H1 (cell line): ENCODE data around the gene RTCA. TPM values are rescaled to one million over a fixed set of nuclear protein-coding genes. Genes with fewer than 3 reads are reported as not detected.

ENCODE experiments used
- BRCA1 ChIP-seq: IDR thresholded peaks from 2 replicates; pipeline ENCODE4 v1.6.1; 2012; ENCODE audit warnings: low read depth, low read length, improper control_type of control experiment
- CHD1 ChIP-seq: IDR thresholded peaks from 2 replicates; pipeline ENCODE4 v1.6.1; 2012; ENCODE audit warnings: low read depth, low read length, improper control_type of control experiment
- HDAC6 ChIP-seq: IDR thresholded peaks from one replicate; pipeline ENCODE4 v1.7.1; 2012; ENCODE audit warnings: low read depth, mild to moderate bottlenecking, inconsistent platforms, low read length, moderate library complexity
- KDM1A ChIP-seq: fragments of 200-600, 300-600 bp; sonication (generic); IDR thresholded peaks from 2 replicates; pipeline ENCODE4 v1.7.1; 2016; ENCODE audit warnings: mild to moderate bottlenecking, low read length, borderline replicate concordance
- KDM5A ChIP-seq: fragments of 200-600 bp; IDR thresholded peaks from 2 replicates; pipeline ENCODE4 v1.7.1; 2012; ENCODE audit warnings: mild to moderate bottlenecking, low read length, inconsistent platforms, mixed read lengths
- RFX5 ChIP-seq: IDR thresholded peaks from 2 replicates; pipeline ENCODE4 v1.6.1; 2011; ENCODE audit warnings: low read depth, low read length, improper control_type of control experiment, borderline replicate concordance
- SP2 ChIP-seq: IDR thresholded peaks from 2 replicates; pipeline ENCODE4 v1.6.1; 2012; ENCODE audit warnings: mild to moderate bottlenecking, low read length, inconsistent platforms
- TAF7 ChIP-seq: optimal IDR thresholded peaks from 2 replicates; pipeline ENCODE3; 2011; ENCODE audit warnings: low read depth, mild to moderate bottlenecking, inconsistent platforms, low read length, moderate library complexity, borderline replicate concordance
- polyA plus RNA-seq, 7 experiments: library from polyadenylated mRNA; depleted of rRNA in 3 of 7; stranded (reverse) in 5 of 7; unstranded in 2 of 7; fragments of >200 nt in 5 of 7; fragments of 200-250 nt in 2 of 7; gene quantifications; 1 replicate in 5 of 7; 2 replicates in 1 of 7; 4 replicates in 1 of 7; pipeline versions ENCODE4 v1.2.1 to v1.2.3, GENCODE V29; 2011 to 2013; ENCODE audit warnings: missing spikeins in 2 of 7, mixed read lengths in 2 of 7
- total RNA-seq: library from RNA; stranded (reverse); fragmentation: NEBNext Ultra II Directional; extraction: Animal tissue kit (Norgen Biotek cat#: 25700); gene quantifications from 2 replicates; pipeline ENCODE4 v1.2.1, GENCODE V29; 2021
- TF ChIP-seq, protein P1 (sequence below): fragments of 300-600 bp; sonication (generic); IDR thresholded peaks from 2 replicates; pipeline ENCODE4 v1.7.1; 2012; ENCODE audit warnings: low read length, moderate library complexity, mild to moderate bottlenecking, inconsistent platforms; ENCODE audit not compliant: insufficient replicate concordance
- TF ChIP-seq, protein P2 (sequence below): IDR thresholded peaks from 2 replicates; pipeline ENCODE4 v1.6.1; 2012; ENCODE audit warnings: inconsistent platforms

RTCA gene
- total and polyA plus RNA-seq, 2 of the 8 experiments (the other 6 are each of a cell fraction or from before 2014, with no cell fraction given) = 13.8 to 31.6 TPM

DNA sequence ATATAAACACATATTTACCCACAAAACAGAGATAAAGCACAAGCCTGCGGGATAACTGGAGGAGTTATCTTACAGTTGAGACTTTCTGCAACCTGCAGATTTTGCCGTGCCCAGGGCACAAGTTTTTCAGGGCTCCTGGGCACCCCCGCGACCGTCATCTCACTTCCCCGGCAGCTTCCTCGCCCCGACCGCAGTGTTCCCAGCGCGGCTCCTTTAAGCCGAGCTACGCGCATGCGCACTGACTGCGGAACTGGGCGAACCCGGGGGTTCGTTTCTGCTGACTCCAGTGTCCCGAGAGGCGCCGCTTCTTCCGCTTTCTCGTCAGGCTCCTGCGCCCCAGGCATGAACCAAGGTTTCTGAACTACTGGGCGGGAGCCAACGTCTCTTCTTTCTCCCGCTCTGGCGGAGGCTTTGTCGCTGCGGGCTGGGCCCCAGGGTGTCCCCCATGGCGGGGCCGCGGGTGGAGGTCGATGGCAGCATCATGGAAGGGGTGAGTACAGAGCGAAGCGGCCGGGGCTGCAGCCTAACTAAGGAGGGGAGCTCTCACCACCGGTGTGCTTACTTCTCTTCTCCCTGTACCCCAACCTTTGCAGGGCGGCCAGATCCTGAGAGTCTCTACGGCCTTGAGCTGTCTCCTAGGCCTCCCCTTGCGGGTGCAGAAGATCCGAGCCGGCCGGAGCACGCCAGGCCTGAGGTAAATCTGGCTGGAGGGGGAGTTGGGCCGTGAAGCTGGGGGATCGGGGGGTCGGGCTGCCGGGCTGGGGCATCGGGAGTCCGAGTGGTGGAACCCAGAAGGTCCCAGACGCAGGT lies at the start of gene RTCA (continued):
- TF ChIP-seq, protein P1, sequence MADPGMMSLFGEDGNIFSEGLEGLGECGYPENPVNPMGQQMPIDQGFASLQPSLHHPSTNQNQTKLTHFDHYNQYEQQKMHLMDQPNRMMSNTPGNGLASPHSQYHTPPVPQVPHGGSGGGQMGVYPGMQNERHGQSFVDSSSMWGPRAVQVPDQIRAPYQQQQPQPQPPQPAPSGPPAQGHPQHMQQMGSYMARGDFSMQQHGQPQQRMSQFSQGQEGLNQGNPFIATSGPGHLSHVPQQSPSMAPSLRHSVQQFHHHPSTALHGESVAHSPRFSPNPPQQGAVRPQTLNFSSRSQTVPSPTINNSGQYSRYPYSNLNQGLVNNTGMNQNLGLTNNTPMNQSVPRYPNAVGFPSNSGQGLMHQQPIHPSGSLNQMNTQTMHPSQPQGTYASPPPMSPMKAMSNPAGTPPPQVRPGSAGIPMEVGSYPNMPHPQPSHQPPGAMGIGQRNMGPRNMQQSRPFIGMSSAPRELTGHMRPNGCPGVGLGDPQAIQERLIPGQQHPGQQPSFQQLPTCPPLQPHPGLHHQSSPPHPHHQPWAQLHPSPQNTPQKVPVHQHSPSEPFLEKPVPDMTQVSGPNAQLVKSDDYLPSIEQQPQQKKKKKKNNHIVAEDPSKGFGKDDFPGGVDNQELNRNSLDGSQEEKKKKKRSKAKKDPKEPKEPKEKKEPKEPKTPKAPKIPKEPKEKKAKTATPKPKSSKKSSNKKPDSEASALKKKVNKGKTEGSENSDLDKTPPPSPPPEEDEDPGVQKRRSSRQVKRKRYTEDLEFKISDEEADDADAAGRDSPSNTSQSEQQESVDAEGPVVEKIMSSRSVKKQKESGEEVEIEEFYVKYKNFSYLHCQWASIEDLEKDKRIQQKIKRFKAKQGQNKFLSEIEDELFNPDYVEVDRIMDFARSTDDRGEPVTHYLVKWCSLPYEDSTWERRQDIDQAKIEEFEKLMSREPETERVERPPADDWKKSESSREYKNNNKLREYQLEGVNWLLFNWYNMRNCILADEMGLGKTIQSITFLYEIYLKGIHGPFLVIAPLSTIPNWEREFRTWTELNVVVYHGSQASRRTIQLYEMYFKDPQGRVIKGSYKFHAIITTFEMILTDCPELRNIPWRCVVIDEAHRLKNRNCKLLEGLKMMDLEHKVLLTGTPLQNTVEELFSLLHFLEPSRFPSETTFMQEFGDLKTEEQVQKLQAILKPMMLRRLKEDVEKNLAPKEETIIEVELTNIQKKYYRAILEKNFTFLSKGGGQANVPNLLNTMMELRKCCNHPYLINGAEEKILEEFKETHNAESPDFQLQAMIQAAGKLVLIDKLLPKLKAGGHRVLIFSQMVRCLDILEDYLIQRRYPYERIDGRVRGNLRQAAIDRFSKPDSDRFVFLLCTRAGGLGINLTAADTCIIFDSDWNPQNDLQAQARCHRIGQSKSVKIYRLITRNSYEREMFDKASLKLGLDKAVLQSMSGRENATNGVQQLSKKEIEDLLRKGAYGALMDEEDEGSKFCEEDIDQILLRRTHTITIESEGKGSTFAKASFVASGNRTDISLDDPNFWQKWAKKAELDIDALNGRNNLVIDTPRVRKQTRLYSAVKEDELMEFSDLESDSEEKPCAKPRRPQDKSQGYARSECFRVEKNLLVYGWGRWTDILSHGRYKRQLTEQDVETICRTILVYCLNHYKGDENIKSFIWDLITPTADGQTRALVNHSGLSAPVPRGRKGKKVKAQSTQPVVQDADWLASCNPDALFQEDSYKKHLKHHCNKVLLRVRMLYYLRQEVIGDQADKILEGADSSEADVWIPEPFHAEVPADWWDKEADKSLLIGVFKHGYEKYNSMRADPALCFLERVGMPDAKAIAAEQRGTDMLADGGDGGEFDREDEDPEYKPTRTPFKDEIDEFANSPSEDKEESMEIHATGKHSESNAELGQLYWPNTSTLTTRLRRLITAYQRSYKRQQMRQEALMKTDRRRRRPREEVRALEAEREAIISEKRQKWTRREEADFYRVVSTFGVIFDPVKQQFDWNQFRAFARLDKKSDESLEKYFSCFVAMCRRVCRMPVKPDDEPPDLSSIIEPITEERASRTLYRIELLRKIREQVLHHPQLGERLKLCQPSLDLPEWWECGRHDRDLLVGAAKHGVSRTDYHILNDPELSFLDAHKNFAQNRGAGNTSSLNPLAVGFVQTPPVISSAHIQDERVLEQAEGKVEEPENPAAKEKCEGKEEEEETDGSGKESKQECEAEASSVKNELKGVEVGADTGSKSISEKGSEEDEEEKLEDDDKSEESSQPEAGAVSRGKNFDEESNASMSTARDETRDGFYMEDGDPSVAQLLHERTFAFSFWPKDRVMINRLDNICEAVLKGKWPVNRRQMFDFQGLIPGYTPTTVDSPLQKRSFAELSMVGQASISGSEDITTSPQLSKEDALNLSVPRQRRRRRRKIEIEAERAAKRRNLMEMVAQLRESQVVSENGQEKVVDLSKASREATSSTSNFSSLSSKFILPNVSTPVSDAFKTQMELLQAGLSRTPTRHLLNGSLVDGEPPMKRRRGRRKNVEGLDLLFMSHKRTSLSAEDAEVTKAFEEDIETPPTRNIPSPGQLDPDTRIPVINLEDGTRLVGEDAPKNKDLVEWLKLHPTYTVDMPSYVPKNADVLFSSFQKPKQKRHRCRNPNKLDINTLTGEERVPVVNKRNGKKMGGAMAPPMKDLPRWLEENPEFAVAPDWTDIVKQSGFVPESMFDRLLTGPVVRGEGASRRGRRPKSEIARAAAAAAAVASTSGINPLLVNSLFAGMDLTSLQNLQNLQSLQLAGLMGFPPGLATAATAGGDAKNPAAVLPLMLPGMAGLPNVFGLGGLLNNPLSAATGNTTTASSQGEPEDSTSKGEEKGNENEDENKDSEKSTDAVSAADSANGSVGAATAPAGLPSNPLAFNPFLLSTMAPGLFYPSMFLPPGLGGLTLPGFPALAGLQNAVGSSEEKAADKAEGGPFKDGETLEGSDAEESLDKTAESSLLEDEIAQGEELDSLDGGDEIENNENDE = no peak
- TF ChIP-seq HDAC6 (no peak), RFX5 (no peak), KDM5A (no peak), BRCA1 (no peak), KDM1A (no peak), SP2 (no peak), CHD1 (no peak), TAF7 (peak; percentile 25)
- TF ChIP-seq, protein P2, sequence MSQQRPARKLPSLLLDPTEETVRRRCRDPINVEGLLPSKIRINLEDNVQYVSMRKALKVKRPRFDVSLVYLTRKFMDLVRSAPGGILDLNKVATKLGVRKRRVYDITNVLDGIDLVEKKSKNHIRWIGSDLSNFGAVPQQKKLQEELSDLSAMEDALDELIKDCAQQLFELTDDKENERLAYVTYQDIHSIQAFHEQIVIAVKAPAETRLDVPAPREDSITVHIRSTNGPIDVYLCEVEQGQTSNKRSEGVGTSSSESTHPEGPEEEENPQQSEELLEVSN = peak; percentile 58
